HG03520 (cell line): ENCODE data around the gene MED28.
A peak's percentile ranks its signal among the peaks of the same experiment; 100 is the strongest.
"Not testable (repeated sequence)": the region's sequence is repeated elsewhere in the genome, so short reads cannot be mapped to it uniquely, and the experiment has no call there.

Source experiments
- ATAC-seq: cut with Tn5 transposase; IDR thresholded peaks from one replicate; pipeline ENCODE4 v1.9.1; 2021; ENCODE audit warnings: mild to moderate bottlenecking, moderate library complexity; ENCODE audit not compliant: unreplicated experiment

MED28 gene, protein sequence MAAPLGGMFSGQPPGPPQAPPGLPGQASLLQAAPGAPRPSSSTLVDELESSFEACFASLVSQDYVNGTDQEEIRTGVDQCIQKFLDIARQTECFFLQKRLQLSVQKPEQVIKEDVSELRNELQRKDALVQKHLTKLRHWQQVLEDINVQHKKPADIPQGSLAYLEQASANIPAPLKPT

DNA sequence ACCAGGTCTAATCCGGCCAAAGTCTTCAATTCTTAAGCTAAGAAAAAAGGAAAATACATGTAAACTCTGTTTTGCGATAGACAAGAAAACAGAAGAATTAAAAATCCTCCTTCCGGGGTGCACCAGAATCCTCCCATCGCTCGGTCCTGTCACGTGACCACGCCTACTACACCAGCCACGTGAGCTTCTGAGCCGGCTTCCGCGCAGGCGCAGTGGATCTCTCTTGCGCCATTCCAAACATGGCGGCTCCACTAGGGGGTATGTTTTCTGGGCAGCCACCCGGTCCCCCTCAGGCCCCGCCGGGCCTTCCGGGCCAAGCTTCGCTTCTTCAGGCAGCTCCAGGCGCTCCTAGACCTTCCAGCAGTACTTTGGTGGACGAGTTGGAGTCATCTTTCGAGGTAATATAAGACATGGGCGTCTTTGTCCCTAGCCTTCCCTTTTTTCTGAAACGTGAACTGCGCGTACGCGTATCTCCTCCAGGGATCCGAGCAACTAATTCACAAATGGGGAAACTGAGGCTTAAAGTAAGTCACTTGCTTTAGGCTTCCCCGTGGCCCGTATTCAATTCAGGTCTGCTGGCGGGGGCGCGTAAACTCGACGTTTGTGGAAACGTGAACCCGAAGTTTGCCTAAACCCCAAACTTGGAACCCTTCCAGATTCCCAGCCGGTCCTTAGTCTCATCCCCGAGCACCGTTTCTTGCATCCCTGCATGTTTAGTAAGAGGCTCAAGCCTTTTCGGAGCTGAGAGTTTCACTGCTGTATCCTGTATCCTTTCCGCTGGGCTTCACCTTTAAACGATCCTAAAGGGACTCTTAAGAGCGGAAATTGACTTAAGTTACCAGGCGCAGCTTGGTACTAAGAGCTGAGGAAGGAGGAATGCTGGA is at the start of gene MED28:
MED28 (plus strand) TSS at position 226 of the 884 bp plus-strand sequence; CDS start at position 240, 14 bp downstream.
- ATAC-seq, result peak; percentile 88

DNA sequence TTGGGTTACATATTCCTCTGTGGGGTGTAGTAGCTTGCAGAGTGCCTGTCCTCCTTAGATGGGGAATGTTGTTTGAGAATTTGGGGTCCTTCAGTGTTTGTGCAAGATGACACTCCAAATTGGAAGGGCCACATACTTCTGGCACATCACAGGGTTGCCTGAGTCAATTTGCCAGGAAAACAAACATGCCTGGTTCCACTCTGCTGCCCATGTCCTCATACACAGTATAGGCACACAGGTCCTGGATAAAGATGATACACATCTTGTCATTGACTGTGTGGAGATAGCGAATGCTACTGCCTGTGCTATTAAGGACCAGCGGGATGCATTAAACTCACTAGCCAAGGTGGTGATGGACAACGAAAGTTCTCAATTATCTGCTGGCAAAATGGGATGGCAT is 48.6 kb upstream of the MED28 start:
- ATAC-seq, result no peak

DNA sequence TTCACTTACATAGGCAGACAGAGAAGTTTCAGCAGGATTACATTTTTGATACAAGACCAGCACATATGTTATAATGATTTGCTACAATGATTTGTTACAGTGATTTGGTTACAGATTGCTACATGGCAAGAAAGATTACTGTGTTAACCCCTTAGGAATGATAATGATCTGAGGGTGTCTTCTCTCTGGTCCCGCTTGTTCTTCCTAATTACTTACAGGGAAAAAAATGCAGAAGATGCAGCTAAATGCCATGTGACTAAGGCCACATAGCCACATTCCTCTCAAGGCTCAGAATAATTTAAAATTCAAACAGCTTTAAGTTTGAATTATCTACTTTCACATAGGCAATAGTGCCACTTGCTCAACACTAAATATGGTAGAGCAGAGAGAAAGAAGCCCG is 47.2 kb upstream of the MED28 start:
- no peak for ATAC-seq

DNA sequence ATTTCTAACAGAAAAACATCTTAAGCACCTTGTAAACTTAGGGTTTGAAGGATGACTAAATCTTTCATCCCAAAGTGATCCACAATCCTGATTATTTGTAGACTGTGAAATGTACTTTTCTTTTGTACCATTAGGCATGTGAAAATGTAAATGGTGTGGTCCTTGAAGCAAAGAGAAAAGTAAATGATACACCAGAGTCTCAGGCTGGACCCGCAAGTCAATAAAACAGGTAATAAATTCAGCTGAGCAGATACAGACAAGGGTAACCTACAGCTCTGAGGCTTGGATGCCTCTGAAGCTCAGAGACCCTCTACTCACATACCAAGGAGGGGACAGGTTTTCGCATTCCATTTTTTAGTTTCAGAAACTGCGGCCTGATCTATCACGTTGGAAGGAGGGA is 40.2 kb upstream of the MED28 start:
- ATAC-seq, result no peak

DNA sequence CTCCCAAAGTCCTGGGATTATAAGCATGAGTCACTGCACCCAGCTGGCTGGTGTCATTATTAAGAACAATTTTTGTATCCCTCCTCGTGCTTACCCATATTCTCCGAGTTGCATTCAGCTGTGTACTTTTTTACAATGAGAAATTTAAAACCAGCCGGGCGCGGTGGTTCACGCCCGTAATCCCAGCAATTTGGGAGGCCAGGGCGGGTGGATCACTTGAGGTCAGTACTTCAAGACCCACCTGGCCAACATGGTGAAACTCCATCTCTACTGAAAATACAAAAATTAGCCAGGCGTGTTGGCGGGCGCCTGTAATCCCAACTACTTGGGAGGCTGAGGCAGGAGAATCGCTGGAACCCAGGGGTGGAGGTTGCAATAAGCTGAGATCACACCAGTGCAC is 39.3 kb upstream of the MED28 start:
- not testable (repeated sequence) for ATAC-seq

DNA sequence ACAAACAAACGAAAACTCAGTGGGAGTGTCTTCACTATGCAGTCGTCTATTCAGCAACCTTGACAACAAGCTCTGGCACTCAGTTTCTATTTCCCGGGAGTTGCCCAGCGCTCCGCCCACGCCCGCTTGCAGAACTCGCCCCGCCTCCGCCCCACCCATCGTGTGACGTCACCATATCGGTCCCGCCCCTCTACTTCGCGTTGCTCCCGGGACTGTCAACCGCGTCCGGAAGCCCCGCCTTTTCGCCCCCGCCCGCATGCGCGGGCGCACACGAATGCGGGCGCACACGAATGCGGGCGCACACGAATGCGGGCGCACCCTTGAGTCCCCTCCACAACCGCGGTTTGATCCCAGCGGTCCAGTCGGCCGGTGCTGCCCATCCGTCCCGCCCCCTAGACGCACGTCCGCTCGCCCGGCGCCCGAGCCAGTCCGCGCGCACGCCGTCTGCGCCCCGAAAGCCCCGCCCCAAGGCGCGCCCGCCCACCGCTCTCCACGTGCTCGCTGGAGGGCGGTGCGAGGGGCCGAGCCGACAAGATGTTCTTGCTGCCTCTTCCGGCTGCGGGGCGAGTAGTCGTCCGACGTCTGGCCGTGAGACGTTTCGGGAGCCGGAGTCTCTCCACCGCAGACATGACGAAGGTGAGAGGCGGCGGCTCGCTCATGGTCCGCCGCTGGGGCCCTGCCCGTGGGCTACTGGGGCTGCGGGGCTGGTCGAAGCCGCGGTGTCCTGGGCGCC is 37.3 kb upstream of the MED28 start, which contains the start of gene LAP3:
LAP3 (plus strand) TSS at position 267 of the 733 bp plus-strand sequence; CDS start at position 535, 268 bp downstream.
- ATAC-seq, result peak; percentile 74

DNA sequence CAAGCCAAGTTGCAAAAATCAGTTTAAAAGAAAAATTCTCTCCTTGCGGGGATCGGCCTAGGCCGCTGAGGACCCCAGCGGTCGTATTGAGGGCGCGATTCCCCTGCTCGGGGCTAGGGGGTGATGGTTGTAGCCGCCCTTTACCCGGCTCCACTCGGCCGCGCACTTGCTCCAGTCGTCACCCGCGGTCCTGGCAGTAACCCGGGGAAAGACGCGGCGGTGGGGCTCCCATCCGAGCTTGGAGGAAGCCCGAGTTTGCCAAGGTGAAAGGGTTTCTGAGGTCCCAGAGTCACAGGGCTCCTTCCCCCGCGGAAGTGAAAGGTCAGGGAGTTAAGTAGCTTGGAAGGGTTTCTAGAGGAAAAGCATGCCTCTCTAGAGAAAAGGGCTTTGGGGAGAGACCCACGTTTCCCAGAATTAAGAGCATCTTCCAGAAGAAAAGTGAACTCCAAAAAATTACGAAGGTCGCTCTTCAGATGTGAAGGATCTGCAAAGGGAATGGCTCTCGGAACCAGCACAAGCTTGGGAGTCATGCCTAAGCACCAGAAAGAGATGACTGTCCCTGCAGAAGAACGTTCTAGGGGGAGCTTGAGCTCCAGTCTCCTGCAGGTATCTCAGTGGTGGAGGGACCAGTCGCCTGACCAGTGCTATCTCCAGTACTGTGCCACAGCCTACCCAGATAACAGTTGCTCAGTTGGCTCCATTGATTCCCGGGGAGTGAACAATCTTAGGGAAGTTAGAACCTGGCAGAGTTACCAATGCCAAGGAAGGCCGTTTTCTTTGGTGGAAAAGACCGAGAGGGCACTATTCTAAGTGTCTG is 36.6 kb upstream of the MED28 start:
- peak; percentile 7 for ATAC-seq

DNA sequence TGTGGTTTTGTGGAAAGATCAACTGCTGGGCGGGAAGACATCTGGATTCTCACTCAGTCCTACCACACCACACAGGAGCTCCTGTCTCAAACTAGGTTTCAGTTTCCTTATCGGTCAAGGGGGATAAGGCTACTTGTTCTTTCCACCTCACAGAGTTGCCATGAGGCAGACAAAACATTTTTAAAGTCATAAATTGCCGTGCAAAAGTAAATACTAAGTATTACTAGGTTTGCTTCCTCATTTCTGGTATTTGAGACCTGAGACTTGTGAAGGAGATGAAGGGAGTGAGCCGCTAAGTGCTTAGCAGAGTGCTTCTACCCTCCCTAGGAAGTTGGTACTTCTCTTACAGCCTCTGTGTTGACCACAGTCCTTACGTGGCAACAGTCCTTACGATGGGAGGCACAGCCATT is 36.0 kb upstream of the MED28 start:
- ATAC-seq, result peak; percentile 25

DNA sequence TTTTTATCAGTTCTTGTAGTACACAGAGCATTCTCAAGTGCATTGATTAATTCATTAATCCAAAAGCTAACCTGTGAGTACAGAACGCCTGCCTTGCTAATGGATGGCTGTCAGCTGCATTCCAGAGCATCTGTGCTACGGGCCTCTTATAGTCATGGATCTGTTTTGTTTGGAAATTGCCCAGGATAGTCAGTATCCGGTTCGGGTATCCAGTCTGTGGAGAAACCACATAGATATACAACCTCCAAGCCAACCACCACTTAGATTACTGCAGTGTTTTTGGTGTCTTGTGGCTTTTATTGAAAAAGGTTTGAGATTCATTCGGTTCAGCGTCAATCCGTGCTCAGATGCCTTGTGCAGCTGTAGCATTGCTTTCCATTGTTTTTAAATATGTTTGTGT is 33.5 kb upstream of the MED28 start:
- ATAC-seq, result no peak

DNA sequence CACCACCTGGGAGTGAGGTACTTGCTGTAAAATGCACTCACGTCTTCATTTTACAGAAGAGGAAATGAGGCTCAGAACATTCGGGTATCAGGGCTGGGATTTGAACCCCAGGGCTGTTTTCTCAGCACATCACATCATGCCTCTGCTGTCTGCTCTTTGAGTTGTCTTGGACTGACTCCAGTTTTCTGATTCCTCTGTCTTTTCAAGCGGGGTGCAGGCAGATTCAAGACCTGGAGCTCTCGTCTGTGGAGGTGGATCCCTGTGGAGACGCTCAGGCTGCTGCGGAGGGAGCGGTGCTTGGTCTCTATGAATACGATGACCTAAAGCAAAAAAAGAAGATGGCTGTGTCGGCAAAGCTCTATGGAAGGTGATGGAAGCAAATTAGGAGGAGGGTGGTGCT is 31.2 kb upstream of the MED28 start:
- no peak for ATAC-seq

DNA sequence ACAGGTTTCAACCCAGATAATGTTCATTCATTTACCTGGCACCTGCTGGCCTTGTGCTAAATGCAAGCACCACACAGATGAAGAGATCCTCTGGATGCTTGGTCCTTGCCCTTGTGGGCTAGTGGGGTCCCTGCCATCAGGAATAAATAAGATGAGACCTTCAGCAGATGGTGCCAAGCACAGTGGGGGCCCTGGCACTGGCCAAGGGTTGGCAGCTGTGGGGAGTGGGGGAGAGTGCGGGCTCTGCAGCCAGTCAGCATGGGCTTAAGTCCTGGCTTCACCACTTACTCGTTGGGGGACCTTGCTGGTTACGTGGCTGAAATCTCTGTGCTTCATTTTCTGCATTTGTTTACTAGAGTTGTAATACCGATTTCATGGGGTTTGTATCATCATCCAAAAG is 30.5 kb upstream of the MED28 start:
- ATAC-seq, result no peak

DNA sequence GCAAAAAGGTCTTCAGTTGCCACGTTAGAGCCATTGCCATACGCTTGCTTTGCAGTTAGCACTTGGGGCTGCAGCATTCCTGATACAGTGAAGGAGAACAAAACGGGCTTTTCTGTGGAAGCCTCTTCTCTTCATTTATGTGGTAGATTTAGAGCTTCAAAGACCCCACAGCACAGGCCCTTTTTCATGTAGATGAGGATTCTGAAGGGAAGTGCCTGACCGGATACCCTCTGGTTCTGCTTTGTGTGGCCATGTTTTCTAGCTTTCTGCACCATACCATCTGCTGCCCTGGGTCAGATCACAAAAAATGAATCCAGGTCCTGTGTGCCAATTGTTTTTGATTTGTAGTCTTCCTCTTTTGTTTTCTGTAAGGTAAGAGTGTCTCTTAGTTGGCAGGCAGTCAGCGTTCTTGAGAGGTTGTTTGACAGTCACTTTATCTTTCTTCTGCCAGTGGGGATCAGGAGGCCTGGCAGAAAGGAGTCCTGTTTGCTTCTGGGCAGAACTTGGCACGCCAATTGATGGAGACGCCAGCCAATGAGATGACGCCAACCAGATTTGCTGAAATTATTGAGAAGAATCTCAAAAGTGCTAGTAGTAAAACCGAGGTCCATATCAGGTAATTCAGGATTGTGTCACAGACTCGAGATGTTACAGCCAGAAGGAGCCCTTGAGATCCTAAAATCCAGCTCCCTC is 29.8 kb upstream of the MED28 start:
- ATAC-seq, result no peak

DNA sequence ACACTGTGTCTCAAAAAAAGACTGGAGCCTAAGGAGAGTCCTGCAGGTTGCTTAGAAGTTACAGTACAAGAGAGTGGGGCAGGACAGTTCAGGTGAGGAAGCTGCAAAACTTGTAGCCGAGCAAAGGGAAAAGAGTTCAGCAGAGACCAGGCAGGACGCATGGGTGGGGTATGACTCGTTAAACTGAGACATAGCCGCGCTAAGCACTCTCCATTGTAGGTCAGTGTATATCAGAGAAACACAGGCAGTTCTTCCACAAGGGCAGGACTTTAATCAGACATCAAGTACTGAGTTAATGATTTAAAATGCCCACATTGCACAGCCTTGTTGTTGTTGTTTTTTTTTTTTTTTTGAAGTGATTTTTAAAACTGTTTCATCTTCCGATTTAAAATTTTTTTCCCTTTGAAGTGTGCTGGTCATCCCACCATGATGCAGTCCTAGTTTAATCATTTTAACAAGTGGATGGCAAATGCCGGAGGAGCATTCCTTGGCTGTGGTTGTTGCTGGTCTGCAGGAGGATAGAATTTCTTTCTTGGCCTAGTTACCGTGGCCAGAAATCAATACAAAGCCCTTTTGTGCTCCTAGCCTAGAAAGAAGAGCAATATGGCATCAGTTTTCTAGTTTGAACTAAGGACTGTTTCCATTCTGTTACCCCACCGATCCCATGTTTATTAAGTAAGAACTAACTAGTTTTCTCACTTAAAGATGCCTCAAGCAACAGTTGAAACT is 27.2 kb upstream of the MED28 start:
- ATAC-seq, result no peak

DNA sequence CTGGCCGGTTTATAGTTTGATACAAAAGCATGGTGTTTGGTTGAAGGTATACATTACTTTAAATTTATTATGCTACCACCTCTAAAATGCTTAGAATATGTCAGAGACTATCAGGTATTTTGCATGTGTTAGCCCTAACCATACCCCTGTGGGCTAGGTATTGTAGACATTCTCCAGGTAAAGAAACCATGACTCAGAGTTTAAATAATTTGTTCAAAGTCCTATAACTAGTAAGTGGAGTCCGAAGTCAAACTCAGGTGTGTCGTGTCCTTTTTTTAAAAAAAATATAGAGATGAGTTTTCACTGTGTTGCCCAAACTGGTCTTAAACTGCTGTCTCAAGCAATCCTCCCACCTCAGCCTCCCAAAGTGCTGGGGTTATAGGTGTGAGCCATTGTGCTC is 25.1 kb upstream of the MED28 start:
- no peak for ATAC-seq

DNA sequence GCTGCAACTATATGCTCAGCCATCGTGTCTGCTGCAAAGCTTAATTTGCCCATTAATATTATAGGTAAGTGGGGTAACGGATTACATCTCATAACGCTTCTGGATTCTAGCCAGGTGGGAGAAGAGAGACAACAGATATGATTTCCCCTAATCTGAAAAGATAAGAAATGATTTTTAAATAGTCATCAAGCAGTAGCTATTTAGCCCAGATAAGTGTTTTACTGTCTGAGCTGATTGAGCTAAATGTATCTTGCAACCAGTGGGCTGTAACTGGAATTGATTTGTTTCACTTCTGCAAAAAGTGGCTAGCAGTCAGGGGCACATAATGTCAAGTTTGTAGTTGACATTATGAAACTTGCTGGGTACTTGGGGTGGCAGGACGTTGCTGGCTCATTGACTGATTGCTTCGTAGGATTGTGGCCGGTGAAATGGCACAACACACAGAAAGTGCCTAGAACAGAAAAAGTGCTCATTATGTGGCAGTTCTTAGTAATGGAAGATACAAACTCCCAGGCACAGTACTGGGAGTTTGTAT is 18.9 kb upstream of the MED28 start:
- ATAC-seq, result peak; percentile 79

DNA sequence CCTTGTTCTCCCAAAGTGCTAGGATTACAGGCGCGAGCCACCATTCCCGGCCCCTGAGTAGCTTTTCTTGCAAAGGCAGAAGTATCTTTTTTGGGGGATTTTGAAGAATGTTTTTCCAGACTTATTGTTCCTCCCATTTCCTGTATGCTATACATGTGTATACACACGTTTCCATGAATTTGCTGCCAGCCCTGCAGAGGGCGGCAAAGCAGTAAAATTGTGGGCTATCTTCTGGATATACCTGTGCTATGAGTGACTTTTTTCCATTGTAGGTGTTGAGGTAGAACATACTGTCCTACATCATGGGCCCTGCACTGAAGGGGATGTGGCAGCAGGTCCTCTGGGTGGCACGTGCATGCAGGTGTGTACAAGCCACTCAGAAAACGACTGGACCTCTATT is 16.9 kb upstream of the MED28 start:
- no peak for ATAC-seq

DNA sequence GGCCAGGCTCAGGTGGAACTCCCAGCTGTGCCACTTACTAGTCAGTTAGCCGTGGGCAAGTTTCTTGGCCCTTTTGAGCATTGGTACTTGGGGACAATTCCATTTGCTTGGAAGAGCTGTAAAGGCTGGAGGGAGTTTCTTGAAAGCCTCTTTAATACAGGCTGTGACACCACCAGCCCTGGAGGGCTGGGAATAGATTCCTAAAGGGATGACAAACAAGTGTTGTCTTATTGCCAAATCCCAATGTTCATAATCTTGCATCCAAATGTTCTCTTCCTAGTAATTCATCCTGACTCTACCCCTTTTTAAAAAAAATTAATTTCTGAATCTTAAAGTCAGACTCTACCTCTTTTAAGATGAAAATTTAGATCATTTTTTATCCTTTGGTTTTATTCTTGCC is 14.6 kb upstream of the MED28 start:
- no peak for ATAC-seq

DNA sequence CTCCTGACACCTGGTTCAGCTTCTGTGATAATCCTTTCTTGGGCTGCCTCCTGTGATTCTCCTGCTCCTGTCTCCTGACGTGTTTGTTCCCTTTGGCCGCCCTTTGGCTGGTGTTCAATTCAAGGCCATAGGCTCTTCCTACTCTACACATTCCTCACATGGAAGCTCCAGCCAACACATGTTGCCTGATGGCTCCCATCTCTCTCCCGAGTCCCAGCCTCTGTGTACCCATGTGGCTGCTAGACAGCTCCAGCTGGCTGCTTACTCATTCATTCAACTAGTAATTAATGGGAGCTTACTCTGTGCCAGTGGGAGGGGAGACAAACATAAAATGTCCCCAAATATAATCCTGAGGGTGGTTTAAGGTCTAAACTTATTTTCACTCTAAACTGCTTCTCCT is 9.2 kb upstream of the MED28 start:
- ATAC-seq, result no peak

DNA sequence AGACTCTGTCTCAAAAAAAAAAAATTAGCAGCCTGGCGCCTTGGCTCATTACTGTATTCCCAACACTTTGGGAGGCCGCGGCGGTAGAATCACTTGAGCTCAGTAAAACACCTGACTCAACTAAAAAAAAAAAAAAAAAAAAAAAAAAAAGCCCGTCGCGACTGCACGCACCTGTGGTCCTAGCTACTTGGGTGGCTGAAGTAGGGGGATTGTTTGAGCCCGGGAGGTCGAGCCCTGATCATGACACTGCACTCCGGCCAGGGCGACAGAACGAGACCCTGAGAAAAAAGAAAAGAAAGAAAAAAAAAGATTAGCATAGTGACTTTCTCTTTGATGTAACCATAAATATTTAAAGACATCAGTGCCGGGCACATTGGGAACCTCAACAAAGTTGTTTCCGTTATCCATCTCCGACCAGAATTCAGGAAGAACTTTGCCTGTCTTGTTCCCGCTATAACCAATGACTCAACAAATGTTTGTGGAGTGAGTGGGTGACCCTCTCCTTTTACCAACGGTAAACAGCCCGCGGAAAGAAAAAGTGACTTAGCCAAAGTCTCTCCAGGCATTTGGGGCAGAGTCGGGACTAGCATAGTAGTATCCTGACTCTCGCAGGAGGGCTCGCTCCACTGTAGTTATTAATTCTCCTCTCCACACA is 553 bp upstream of the MED28 start:
- ATAC-seq, result peak; percentile 45
